ENCODE results near the gene CLCF1. TPM values are rescaled to one million over a fixed set of nuclear protein-coding genes. Genes with fewer than 3 reads are reported as not detected.
A peak's percentile ranks its signal among the peaks of the same experiment; 100 is the strongest.

The CLCF1 gene
- total RNA-seq, 1 experiment from 2014 or later, result 2.1 TPM

- Mint-ChIP-seq H3K27ac (no peak overlapping the region), H3K4me3 (peak overlapping the region; percentile 85 to 97), H3K36me3 (ENCODE audit: insufficient read depth in 1 of 3, low read depth in 3 of 3) (peaks cover 0 to under 1% (median 0%) of the 10 kb centered on the region in 3 experiments; a peak in 1 of 7 replicates), H3K27me3 (ENCODE audit: low read depth) (peaks cover 42% of the 10 kb centered on the region), H3K4me1 (peaks cover 4 to 6% of the 10 kb centered on the region in 2 experiments), H3K9me3 (no peaks in the 10 kb centered on the region; a peak in 1 of 5 replicates)
- H4K5ac ChIP-seq (ENCODE audit: insufficient read length, low read depth, low read length), result no peak overlapping the region
- H3K18ac ChIP-seq (ENCODE audit: insufficient read length, low read depth, low read length), result no peak overlapping the region
- no peak overlapping the region for H4K8ac ChIP-seq (replicated peaks; ENCODE audit: insufficient read length, low read depth, low read length)
- no peak overlapping the region for H3K14ac ChIP-seq (ENCODE audit: insufficient read depth, low read length)
- H3K4me1 ChIP-seq (ENCODE audit: insufficient read depth, low read length), result no peaks in the 10 kb centered on the region
- no peak overlapping the region for H3K23ac ChIP-seq (ENCODE audit: insufficient read length, low read depth, low read length)
- H3K23me2 ChIP-seq (ENCODE audit: insufficient read length, low read depth, low read length, poor library complexity, severe bottlenecking), result peaks cover 14% of the 10 kb centered on the region
- H3K79me1 ChIP-seq (ENCODE audit: insufficient read depth, low read depth, low read length, poor library complexity, severe bottlenecking), result no peaks in the 10 kb centered on the region
- H3K27ac ChIP-seq (ENCODE audit: insufficient read length, low read depth, low read length), result no peak overlapping the region
- WGBS (ENCODE audit: extremely low coverage, insufficient read length, low lambda C conversion rate), result no CpG with 5 or more reads among the region's 10 CpGs
- no peak overlapping the region for H4K91ac ChIP-seq (ENCODE audit: insufficient read length, low read depth, low read length)
- no peak overlapping the region for H2AK5ac ChIP-seq (ENCODE audit: insufficient read length, low read length)
- H3K4me2 ChIP-seq (ENCODE audit: insufficient read depth, insufficient read length, low read length), result peak overlapping the region; percentile 92
- H3K27me3 ChIP-seq (ENCODE audit: insufficient read depth, low read length), result peaks cover 11% of the 10 kb centered on the region
- no peak overlapping the region for H3K56ac ChIP-seq (ENCODE audit: insufficient read length, low read depth, low read length)
- H2BK5ac ChIP-seq (ENCODE audit: insufficient read length, low read length), result no peak overlapping the region
- no peaks in the 10 kb centered on the region for H3K9me3 ChIP-seq (ENCODE audit: control insufficient read depth, low read depth, low read length)
- no peak for TF ChIP-seq CTCF (conservative IDR thresholded peaks at IDR 0.05)
- H2BK20ac ChIP-seq (ENCODE audit: low read depth, low read length, poor library complexity, severe bottlenecking), result no peak overlapping the region
- H2AFZ ChIP-seq (ENCODE audit: low read length), result peak overlapping the region; percentile 25
- DNase-seq, result no peak
- no peak overlapping the region for H3K4ac ChIP-seq (ENCODE audit: low read depth, low read length)
- H4K20me1 ChIP-seq (ENCODE audit: control insufficient read depth, insufficient read depth, insufficient read length), result peaks cover 3% of the 10 kb centered on the region
- no peaks in the 10 kb centered on the region for H3K79me2 ChIP-seq (ENCODE audit: insufficient read depth, low read length)
- H2BK15ac ChIP-seq (ENCODE audit: low read depth, low read length), result no peak overlapping the region
- no peak overlapping the region for H2BK120ac ChIP-seq (ENCODE audit: low read depth, low read length, poor library complexity, severe bottlenecking)
- H2BK12ac ChIP-seq (ENCODE audit: insufficient read length, low read depth, low read length), result no peak overlapping the region
- no peak overlapping the region for H3K9ac ChIP-seq (ENCODE audit: extremely low read depth, insufficient read length, low read length)
- H3T11ph ChIP-seq (ENCODE audit: low read length), result no peak overlapping the region
Measured at GRCh38 chr11:67316882-67317204, 56.6 kb downstream of the CLCF1 start.

Measured in H9 (cell line).